ENCODE results near the gene WIPF3. TPM values are rescaled to one million over a fixed set of nuclear protein-coding genes. Genes with fewer than 3 reads are reported as not detected.

The WIPF3 gene
- total and polyA plus RNA-seq, 2 donors from 2014 or later: 3.8 to 4.5 TPM

DNA sequence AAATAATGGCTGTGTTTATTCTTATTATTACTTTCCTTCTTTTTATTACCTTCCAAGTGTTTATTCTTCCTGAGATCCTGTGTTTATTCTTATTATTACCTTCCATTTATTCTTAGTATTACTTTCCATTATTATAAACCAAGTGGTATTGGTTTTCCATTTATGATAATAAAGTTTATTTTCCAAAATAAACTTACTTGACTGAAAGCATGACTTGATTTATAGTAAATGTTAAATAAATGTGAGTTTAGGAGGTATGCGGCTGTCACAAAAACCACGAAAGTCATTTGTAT lies 20.2 kb downstream of the WIPF3 start:
- Histone ChIP-seq H3K36me3 (ENCODE audit: control insufficient read depth in 2 of 3, insufficient read depth in 3 of 3, low read length in 3 of 3) (no peaks in the 10 kb centered on the region), H3K4me1 (ENCODE audit: control insufficient read depth in 2 of 3, insufficient read depth in 2 of 3, low read depth in 1 of 3, low read length in 3 of 3) (no peaks in the 10 kb centered on the region), H3K27me3 (ENCODE audit: control insufficient read depth, insufficient read depth, low read length) (no peaks in the 10 kb centered on the region), H3K9me3 (ENCODE audit: control insufficient read depth in 2 of 3, insufficient read depth in 1 of 3, low read length in 3 of 3) (no peaks in the 10 kb centered on the region), H3K4me3 (ENCODE audit: low read length in 3 of 3) (no peak overlapping the region), H3K27ac (ENCODE audit: low read depth in 2 of 2, low read length in 2 of 2) (no peak overlapping the region), H3K9ac (ENCODE audit: low read length in 3 of 3) (no peak overlapping the region)
- TF ChIP-seq, protein P1, sequence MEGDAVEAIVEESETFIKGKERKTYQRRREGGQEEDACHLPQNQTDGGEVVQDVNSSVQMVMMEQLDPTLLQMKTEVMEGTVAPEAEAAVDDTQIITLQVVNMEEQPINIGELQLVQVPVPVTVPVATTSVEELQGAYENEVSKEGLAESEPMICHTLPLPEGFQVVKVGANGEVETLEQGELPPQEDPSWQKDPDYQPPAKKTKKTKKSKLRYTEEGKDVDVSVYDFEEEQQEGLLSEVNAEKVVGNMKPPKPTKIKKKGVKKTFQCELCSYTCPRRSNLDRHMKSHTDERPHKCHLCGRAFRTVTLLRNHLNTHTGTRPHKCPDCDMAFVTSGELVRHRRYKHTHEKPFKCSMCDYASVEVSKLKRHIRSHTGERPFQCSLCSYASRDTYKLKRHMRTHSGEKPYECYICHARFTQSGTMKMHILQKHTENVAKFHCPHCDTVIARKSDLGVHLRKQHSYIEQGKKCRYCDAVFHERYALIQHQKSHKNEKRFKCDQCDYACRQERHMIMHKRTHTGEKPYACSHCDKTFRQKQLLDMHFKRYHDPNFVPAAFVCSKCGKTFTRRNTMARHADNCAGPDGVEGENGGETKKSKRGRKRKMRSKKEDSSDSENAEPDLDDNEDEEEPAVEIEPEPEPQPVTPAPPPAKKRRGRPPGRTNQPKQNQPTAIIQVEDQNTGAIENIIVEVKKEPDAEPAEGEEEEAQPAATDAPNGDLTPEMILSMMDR (IDR thresholded peaks at IDR 0.05; ENCODE audit: borderline replicate concordance, extremely low read depth, insufficient read depth): no peak
- intact Hi-C loops (cut with DNase I): no loop called here
- DNase-seq (no peak), FAIRE-seq (no peak)

DNA sequence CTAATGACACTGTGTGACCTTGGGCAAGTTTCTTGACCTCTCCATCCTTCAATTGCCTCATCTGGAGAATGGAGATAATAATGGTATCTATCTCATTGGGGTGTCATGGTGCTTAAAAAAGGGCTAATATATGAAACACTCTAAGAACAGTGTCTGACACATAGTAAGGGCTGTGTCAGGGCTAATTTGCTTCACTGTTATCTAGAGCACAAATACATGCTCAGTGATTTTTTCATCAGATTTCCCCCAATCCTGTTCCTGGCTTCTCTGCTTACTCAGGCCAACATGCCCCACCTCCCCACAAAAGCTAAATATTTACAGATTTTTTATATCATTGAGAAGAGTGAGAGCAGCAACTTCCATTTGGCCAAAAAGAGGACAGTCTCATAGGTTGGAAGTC lies 20.6 kb downstream of the WIPF3 start:
- no peak for FAIRE-seq
- TF ChIP-seq, protein P1 (IDR thresholded peaks at IDR 0.05; ENCODE audit: borderline replicate concordance, extremely low read depth, insufficient read depth): no peak

DNA sequence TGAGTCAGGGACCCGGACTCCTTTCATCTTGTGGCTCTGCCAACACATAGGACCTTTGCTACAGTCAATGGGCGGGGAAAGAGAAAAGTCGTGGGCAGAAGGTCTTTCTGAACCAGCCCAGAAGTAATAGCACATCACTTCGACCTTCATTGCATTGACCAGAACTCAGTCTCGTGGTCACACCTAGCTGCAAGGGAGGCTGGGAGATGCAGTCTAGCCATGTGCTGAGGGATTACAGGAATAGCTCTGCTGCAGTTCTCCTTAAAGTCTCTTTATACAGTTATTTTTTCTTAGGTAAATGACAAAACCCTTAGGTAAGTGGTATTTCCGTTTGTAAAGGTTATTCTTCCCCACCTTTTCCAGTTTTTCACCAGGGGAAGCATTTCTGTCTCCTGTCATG lies 25.4 kb downstream of the WIPF3 start:
- Histone ChIP-seq H3K4me3 (ENCODE audit: low read length in 3 of 3) (no peak overlapping the region), H3K27ac (ENCODE audit: low read depth in 2 of 2, low read length in 2 of 2) (no peak overlapping the region), H3K4me1 (ENCODE audit: control insufficient read depth in 2 of 3, insufficient read depth in 2 of 3, low read depth in 1 of 3, low read length in 3 of 3) (no peaks in the 10 kb centered on the region), H3K27me3 (ENCODE audit: control insufficient read depth, insufficient read depth, low read length) (no peaks in the 10 kb centered on the region), H3K36me3 (ENCODE audit: control insufficient read depth in 2 of 3, insufficient read depth in 3 of 3, low read length in 3 of 3) (no peaks in the 10 kb centered on the region), H3K9me3 (ENCODE audit: control insufficient read depth in 2 of 3, insufficient read depth in 1 of 3, low read length in 3 of 3) (no peaks in the 10 kb centered on the region), H3K9ac (ENCODE audit: low read length in 3 of 3) (no peak overlapping the region)
- TF ChIP-seq, protein P1 (IDR thresholded peaks at IDR 0.05; ENCODE audit: borderline replicate concordance, extremely low read depth, insufficient read depth): no peak
- intact Hi-C loops (cut with DNase I): no loop called here
- DNase-seq (no peak), FAIRE-seq (no peak)

More for the DNA sequence above, 20.6 kb downstream of the WIPF3 start:
- Histone ChIP-seq H3K27me3 (ENCODE audit: control insufficient read depth, insufficient read depth, low read length) (no peaks in the 10 kb centered on the region), H3K4me3 (ENCODE audit: low read length in 3 of 3) (no peak overlapping the region), H3K36me3 (ENCODE audit: control insufficient read depth in 2 of 3, insufficient read depth in 3 of 3, low read length in 3 of 3) (no peaks in the 10 kb centered on the region), H3K27ac (ENCODE audit: low read depth in 2 of 2, low read length in 2 of 2) (no peak overlapping the region), H3K9ac (ENCODE audit: low read length in 3 of 3) (no peak overlapping the region), H3K9me3 (ENCODE audit: control insufficient read depth in 2 of 3, insufficient read depth in 1 of 3, low read length in 3 of 3) (no peaks in the 10 kb centered on the region), H3K4me1 (ENCODE audit: control insufficient read depth in 2 of 3, insufficient read depth in 2 of 3, low read depth in 1 of 3, low read length in 3 of 3) (no peaks in the 10 kb centered on the region)
- intact Hi-C loops (cut with DNase I): no loop called here
- DNase-seq: no peak

DNA sequence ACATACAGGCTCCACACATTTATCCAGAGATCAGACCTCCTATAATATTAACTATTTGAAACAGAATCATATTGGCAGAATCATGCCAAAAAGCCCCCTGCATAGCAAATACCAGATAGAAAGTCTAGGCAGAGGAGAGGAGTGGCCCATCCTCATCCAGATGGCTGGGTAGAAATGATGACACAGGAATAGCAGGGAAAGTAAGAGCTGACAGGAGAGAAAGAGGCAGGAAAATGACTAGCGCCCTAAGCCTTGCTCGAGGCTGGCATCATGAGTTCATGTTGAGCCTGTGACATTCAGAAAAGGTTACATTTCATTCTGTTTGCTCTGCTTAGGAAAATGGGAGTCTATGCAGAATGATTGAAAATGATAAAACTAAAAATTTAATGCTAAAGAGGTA lies 27.6 kb downstream of the WIPF3 start:
- TF ChIP-seq, protein P1 (IDR thresholded peaks at IDR 0.05; ENCODE audit: borderline replicate concordance, extremely low read depth, insufficient read depth): no peak
- Histone ChIP-seq H3K36me3 (ENCODE audit: control insufficient read depth in 2 of 3, insufficient read depth in 3 of 3, low read length in 3 of 3) (no peaks in the 10 kb centered on the region), H3K27ac (ENCODE audit: low read depth in 2 of 2, low read length in 2 of 2) (no peak overlapping the region), H3K9ac (ENCODE audit: low read length in 3 of 3) (no peak overlapping the region), H3K4me3 (ENCODE audit: low read length in 3 of 3) (no peak overlapping the region), H3K4me1 (ENCODE audit: control insufficient read depth in 2 of 3, insufficient read depth in 2 of 3, low read depth in 1 of 3, low read length in 3 of 3) (no peaks in the 10 kb centered on the region), H3K27me3 (ENCODE audit: control insufficient read depth, insufficient read depth, low read length) (no peaks in the 10 kb centered on the region), H3K9me3 (ENCODE audit: control insufficient read depth in 2 of 3, insufficient read depth in 1 of 3, low read length in 3 of 3) (no peaks in the 10 kb centered on the region)
- intact Hi-C loops (cut with DNase I): no loop called here
- DNase-seq: no peak
- FAIRE-seq: no peak
